WI38 (cell line): ENCODE results near the gene LIMCH1.

Experiments
- H3K4me3 ChIP-seq: 2 replicates; pipeline ENCODE4 v1.5.1; 2011; ENCODE audit warnings: low read depth, mild to moderate bottlenecking, control low read depth, low read length
- TF ChIP-seq, protein P1 (sequence below): IDR thresholded peaks from 2 replicates; pipeline ENCODE4 v1.5.1; 2012; ENCODE audit warnings: low read depth, mild to moderate bottlenecking, control low read depth, low read length

The LIMCH1 gene

DNA sequence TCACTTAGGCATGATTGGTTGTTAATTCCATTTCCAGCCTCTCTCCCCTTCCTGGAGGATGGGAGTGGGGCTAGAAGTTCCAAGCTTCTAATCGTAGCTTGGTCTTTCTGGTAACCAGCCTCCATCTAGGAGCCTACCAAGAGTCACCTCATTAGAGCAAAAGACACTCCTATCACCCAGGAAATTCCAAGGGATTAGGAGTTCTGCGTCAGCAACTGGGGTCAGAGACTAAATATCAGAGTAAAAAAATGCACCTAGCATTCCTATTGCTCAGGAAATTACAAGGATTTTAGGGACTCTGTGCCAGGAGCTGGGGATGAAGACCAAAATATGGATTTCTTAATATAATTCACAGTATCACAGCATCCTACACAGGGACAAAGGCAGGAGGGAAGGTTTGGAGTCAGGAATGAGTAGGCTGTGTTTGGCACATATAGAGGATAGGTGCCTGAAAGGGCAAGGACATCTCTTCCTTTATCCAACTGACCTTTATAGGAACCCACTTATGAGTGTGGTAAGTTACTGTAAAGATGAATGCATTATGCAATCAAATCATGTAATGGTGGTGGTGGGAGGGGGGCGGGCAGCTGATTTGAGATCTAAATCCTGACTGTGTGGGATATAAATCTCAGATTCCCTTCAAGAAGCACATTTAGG, 30.5 kb upstream of the LIMCH1 start:
- TF ChIP-seq, protein P1, sequence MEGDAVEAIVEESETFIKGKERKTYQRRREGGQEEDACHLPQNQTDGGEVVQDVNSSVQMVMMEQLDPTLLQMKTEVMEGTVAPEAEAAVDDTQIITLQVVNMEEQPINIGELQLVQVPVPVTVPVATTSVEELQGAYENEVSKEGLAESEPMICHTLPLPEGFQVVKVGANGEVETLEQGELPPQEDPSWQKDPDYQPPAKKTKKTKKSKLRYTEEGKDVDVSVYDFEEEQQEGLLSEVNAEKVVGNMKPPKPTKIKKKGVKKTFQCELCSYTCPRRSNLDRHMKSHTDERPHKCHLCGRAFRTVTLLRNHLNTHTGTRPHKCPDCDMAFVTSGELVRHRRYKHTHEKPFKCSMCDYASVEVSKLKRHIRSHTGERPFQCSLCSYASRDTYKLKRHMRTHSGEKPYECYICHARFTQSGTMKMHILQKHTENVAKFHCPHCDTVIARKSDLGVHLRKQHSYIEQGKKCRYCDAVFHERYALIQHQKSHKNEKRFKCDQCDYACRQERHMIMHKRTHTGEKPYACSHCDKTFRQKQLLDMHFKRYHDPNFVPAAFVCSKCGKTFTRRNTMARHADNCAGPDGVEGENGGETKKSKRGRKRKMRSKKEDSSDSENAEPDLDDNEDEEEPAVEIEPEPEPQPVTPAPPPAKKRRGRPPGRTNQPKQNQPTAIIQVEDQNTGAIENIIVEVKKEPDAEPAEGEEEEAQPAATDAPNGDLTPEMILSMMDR, result no peak
- no peak overlapping the region for H3K4me3 ChIP-seq

DNA sequence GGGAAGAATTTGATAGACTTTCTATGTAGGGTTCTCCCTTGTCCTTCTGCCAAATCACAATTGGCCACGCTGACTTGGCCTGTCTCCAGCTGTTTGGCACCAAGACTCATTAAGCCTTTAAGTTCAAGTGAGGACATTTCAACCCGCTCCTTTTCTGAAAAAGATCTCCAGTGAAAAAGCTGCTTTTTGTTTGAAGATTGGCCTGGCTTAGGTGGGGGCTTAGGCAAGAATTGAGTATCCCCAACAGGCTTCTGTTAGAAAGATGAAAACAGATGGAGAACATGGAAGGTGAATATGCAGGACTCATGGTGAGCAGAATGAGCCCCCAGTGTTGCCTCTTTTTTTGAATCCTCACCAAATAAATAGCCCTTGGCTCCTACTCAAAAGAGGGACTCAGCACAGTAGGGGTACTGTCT, 28.5 kb upstream of the LIMCH1 start:
- no peak overlapping the region for H3K4me3 ChIP-seq
- TF ChIP-seq, protein P1, result no peak

- TF ChIP-seq, protein P1, result no peak
- no peak overlapping the region for H3K4me3 ChIP-seq
These were observed 27.8 kb upstream of the LIMCH1 start for GRCh38 chr4:41510179-41510578.

DNA sequence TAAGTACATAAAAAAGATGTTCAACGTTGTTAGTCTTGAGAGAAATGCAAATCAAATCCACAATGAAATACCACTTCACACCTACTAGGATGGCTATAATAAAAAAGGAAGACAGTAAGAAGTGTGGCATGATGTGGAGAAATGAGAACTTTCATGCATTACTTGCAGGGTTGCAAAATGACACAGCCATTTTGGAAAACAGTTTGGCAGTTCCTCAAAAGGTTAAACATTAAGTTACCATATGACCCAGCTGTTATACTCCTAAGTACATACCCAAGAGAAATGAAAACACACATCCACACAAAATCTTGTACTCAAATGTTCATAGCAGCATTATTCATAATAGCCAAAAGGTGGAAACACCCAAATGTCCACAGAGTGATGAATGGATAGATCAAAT, 25.8 kb upstream of the LIMCH1 start:
- TF ChIP-seq, protein P1, result no peak
- H3K4me3 ChIP-seq, result no peak overlapping the region

GRCh38 chr4:41512596-41512995, 25.4 kb upstream of the LIMCH1 start:
- no peak overlapping the region for H3K4me3 ChIP-seq

DNA sequence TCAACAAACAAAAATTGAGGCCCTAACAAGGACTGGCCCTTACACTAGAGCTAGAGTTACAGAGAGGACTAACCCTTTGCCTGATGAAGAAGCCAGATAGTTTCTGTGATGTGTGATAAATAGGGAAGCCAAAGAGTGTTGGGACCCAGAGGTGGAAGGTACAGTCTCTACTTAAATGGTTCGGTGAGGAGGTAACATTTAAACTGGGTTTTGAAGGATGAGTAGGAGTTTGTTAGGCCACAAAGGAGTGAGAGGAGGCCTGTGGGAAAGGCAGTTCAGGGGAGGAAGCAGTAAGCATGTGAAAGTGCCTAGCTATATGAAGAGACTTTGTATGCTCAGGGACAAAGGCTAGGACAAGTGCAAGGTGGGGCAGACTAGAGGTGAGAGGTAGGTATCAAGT, 23.8 kb upstream of the LIMCH1 start:
- H3K4me3 ChIP-seq, result no peak overlapping the region
- TF ChIP-seq, protein P1, result no peak

More at GRCh38 chr4:41512596-41512995, 25.4 kb upstream of the LIMCH1 start:
- TF ChIP-seq, protein P1, result no peak

DNA sequence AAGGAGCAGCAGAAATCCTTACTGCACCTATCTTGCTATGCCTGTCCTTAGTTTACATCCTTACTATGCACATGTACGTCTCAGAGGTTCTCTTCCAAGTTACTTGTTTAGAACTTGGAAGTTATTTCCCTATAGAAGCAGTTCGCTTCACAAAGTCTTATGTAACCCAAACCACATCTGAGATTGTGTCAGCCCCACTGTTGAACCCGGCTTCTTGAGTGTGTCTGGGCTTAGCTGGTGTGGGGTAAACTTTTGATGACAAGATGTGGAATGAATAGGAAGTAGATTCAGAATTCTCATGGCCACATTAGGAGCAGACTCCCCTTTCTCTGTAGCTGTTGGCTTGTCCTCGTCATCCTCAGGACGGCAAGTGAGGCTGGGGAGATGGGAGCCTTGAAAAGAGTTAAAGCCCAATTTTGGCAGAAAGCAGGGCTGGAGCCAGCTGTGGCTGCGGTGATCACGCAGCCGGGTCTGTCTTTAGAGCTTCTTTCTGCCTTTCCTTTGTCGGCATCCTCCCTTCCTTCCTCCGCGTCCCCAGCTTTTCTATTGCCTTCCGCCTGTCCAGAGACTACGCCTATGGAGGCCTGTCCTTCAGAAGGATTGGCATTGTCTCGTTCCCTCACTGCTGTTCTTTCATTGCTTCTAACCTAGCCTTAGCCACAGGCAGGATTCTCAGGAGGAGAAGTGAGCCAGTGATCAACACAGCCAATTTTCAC, 23.0 kb upstream of the LIMCH1 start:
- TF ChIP-seq, protein P1, result no peak

More for the DNA sequence above, 23.0 kb upstream of the LIMCH1 start:
- H3K4me3 ChIP-seq, result no peak overlapping the region
